ENCODE results near the gene PHRF1.

DNA sequence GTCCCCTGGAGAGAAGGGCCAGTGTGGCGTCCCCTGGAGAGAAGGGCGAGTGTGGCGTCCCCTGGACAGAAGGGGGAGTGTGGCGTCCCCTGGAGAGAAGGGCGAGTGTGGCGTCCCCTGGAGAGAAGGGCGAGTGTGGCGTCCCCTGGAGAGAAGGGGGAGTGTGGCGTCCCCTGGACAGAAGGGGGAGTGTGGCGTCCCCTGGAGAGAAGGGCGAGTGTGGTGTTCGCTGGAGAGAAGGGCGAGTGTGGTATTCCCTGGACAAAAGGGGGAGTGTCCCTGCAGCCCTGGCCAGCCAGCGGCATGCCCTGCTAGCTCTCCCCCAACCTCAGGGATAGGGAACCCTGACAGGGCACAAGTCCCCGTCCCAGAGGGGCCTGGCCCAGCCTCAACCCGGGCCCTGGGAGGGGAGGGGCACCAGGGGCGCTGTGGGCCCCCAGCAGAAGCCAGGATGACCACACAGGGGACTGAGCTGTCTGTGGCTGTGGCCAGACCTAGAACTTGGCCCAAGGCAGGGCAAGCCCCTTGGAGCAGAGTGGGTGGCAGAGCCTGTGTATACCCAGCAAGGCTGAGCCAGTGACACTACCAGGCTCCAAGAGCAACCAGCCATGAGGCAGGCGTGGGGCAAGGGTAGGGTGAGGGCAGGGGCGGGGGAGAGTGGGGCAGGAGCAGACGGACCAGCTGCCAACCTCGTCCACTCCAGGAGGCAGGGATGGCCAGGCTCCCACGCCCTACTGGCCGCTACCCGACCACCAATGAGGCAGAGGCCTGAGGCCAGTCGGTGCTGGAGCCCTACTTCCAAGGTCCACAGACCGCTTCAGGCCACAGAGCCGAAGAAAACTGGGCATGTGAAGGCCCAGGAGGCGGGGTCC is 45.1 kb upstream of the PHRF1 start:
- TF ChIP-seq, protein P1, sequence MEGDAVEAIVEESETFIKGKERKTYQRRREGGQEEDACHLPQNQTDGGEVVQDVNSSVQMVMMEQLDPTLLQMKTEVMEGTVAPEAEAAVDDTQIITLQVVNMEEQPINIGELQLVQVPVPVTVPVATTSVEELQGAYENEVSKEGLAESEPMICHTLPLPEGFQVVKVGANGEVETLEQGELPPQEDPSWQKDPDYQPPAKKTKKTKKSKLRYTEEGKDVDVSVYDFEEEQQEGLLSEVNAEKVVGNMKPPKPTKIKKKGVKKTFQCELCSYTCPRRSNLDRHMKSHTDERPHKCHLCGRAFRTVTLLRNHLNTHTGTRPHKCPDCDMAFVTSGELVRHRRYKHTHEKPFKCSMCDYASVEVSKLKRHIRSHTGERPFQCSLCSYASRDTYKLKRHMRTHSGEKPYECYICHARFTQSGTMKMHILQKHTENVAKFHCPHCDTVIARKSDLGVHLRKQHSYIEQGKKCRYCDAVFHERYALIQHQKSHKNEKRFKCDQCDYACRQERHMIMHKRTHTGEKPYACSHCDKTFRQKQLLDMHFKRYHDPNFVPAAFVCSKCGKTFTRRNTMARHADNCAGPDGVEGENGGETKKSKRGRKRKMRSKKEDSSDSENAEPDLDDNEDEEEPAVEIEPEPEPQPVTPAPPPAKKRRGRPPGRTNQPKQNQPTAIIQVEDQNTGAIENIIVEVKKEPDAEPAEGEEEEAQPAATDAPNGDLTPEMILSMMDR (IDR thresholded peaks at IDR 0.05; ENCODE audit: poor library complexity): no peak
- TF ChIP-seq EZH2phosphoT487 (IDR thresholded peaks at IDR 0.05; ENCODE audit: low read depth, severe bottlenecking, unreplicated experiment): no peak

Data from hepatocyte (in vitro differentiated cells).